NK-92 (cell line): ENCODE measurements around the gene PTPN23.

Experiments used
- DNase-seq: peaks from one replicate; lab custom pipeline; 2025; ENCODE audit not compliant: unreplicated experiment; lab: John Stamatoyannopoulos, UW

PTPN23 gene

DNA sequence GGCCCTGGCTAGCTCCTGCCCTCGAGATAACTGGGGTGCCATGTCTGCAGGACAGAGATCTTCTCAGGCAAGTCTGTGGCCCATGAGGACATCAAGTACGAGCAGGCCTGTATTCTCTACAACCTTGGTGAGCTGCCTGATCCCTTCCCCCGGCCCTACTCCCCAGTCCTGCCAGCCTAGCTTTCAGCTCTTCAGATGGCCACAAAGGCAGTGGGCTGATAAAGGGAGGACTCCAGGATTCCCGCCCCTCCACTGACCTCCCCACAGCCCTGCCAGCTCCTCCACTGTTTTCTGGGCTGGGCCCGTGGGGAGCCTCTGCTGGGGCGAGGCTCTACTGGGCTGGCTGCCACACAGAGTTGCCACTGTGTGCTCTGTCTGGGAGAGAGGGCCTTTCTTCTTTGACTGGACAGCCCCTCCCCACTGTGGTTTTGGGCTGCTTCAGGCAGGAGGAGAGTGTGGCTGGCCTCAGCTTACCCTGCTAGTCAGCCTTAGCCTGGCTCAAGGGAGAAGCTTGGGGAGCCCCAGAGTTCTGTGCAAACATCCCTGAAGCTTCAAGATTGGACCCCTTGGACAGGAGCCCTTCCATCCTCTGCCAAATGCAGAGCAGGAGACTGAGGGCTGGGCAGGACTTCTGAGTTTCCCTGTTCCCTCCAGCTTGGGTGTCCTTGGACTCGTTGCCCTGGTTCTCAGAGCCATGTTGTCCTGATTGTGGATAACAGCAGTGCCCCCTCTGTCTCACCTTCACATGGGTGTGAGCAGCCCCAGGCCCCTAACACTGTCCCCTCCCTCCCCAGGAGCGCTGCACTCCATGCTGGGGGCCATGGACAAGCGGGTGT lies 24.4 kb downstream of the PTPN23 start:
- DNase-seq, result no peak

DNA sequence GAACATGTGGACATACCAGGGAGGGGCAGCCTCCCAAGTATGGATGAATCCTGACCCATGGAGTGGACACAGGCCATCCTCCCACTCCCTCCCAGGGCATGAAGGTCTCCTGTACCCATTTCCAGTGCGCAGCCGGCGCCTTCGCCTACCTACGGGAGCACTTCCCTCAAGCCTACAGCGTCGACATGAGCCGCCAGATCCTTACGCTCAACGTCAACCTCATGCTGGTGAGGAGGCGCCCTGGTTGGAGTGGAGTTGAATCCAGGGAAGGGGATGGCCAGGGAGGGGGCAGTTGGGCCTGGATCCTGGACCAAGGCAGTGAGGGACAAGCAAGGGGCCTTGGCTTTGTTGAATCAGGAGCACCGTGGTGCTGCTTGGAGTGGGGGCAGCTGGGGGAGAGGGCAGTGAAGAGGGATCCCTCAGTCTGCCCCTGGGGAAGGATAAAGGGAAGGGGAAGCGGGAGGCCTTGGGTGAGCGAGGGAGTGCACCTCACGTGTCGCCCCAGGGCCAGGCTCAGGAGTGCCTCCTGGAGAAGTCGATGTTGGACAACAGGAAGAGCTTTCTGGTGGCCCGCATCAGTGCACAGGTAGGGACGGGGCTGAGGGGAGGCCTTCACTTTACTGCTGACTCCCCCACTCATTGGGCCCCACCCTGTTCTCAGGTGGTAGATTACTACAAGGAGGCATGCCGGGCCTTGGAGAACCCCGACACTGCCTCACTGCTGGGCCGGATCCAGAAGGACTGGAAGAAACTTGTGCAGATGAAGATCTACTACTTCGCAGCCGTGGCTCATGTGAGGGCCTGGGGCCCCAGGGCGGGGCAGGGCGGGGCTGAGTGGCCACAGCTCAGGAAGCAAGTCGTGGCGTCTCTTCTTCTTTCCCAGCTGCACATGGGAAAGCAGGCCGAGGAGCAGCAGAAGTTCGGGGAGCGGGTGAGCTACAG lies 25.3 kb downstream of the PTPN23 start:
- DNase-seq, result no peak

DNA sequence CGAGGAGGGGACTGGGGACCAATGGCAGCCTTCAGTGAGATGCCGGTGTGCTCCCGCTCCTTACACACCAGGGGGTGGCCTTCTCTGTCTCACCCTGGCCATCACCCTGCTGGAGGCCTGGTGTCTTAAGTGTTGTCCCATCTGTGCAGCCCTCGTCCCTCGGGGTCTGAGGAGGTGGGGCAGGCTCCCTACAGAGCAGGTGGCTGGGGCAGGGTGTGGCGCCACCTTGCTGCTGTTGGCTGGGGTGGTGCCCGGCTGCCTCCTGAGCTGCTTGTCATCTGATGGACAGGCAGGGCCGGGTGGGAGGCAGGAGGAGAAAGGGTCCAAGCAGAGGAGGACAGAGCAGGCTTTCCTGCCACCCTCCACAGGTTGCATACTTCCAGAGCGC lies 25.9 kb downstream of the PTPN23 start:
- DNase-seq, result no peak

DNA sequence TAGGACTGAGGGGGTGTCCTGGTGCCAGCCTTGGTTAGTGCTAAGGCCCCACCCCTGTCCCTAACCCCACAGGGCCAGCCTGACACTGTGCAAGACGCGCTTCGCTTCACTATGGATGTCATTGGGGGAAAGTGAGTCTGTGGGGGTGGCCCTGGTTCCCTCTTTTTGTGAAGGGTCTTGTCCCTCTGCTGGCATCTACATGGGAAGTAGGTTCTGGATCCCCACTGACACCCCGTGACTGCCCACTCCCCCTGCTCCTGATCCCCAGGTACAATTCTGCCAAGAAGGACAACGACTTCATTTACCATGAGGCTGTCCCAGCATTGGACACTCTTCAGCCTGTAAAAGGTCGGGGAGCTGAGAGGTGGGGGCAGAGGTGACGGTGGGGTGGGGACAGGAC lies 26.4 kb downstream of the PTPN23 start:
- DNase-seq, result no peak

DNA sequence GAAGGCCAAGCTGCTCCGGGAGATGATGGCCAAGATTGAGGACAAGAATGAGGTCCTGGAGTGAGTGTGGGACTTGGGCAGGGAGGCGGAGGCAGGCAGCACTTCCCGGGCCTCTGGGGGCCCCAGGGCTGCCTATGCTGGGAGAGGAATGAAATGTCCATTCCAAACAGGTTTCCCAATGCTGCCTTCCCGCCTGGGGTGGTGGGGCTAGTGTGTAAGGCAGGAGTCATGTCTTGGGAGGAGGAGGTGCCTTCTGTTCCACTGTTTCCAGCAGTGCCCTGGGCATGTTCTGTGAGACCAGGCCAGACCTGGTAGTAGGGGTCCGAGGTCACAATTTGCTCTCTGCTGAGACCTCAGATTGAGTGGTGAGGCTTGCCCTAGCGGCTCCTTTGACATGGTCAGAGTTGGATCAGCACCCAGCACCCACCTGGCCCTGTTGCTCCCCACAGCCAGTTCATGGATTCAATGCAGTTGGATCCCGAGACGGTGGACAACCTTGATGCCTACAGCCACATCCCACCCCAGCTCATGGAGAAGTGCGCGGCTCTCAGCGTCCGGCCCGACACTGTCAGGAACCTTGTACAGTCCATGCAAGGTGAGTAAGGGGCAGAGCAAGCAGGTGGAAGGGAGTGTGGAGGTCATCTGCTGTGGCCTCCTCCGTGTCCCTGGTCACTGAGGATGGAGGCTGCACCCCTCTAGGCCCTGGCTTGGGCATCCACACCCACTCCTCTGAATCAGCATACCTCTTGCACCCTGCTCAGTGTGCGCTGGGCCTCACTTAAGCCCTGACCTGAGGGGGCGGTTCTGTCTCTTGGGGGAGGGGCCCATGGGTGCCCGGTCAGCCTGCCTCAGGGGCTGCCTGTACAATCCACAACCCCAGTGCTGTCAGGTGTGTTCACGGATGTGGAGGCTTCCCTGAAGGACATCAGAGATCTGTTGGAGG lies 27.3 kb downstream of the PTPN23 start:
- no peak for DNase-seq

DNA sequence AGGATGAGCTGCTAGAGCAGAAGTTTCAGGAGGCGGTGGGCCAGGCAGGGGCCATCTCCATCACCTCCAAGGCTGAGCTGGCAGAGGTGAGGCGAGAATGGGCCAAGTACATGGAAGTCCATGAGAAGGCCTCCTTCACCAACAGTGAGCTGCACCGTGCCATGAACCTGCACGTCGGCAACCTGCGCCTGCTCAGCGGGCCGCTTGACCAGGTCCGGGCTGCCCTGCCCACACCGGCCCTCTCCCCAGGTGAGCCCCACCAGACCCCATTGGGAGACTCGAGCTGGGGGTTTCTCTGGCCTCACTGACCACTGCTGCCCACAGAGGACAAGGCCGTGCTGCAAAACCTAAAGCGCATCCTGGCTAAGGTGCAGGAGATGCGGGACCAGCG lies 28.0 kb downstream of the PTPN23 start:
- no peak for DNase-seq

DNA sequence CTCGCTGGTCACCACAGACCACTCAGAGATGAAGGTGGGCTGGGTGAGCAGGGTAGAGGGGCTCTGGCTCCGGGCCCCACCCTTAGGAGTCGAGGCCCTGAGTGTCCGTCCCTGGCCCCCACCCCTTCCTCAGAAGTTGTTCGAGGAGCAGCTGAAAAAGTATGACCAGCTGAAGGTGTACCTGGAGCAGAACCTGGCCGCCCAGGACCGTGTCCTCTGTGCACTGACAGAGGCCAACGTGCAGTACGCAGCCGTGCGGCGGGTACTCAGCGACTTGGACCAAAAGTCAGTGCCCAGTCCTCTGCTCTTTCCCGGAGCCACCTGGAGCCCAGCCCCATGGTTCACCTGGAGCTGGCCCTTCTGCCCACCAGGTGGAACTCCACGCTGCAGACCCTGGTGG lies 28.5 kb downstream of the PTPN23 start:
- DNase-seq, result no peak

DNA sequence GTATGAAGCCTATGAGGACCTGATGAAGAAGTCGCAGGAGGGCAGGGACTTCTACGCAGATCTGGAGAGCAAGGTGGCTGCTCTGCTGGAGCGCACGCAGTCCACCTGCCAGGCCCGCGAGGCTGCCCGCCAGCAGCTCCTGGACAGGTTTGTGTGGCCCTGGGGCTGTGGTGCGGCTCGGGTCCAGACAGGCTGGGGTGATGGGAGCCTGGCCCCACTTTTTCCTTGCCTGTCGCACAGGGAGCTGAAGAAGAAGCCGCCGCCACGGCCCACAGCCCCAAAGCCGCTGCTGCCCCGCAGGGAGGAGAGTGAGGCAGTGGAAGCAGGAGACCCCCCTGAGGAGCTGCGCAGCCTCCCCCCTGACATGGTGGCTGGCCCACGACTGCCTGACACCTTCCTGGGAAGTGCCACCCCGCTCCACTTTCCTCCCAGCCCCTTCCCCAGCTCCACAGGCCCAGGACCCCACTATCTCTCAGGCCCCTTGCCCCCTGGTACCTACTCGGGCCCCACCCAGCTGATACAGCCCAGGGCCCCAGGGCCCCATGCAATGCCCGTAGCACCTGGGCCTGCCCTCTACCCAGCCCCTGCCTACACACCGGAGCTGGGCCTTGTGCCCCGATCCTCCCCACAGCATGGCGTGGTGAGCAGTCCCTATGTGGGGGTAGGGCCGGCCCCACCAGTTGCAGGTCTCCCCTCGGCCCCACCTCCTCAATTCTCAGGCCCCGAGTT lies 29.0 kb downstream of the PTPN23 start:
- no peak for DNase-seq

DNA sequence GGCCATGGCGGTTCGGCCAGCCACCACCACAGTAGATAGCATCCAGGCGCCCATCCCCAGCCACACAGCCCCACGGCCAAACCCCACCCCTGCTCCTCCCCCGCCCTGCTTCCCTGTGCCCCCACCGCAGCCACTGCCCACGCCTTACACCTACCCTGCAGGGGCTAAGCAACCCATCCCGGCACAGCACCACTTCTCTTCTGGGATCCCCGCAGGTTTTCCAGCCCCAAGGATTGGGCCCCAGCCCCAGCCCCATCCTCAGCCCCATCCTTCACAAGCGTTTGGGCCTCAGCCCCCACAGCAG lies 29.5 kb downstream of the PTPN23 start:
- no peak for DNase-seq

DNA sequence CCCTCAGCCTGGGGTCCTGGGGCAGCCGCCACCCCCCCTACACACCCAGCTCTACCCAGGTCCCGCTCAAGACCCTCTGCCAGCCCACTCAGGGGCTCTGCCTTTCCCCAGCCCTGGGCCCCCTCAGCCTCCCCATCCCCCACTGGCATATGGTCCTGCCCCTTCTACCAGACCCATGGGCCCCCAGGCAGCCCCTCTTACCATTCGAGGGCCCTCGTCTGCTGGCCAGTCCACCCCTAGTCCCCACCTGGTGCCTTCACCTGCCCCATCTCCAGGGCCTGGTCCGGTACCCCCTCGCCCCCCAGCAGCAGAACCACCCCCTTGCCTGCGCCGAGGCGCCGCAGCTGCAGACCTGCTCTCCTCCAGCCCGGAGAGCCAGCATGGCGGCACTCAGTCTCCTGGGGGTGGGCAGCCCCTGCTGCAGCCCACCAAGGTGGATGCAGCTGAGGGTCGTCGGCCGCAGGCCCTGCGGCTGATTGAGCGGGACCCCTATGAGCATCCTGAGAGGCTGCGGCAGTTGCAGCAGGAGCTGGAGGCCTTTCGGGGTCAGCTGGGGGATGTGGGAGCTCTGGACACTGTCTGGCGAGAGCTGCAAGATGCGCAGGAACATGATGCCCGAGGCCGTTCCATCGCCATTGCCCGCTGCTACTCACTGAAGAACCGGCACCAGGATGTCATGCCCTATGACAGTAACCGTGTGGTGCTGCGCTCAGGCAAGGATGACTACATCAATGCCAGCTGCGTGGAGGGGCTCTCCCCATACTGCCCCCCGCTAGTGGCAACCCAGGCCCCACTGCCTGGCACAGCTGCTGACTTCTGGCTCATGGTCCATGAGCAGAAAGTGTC lies 30.2 kb downstream of the PTPN23 start:
- no peak for DNase-seq

DNA sequence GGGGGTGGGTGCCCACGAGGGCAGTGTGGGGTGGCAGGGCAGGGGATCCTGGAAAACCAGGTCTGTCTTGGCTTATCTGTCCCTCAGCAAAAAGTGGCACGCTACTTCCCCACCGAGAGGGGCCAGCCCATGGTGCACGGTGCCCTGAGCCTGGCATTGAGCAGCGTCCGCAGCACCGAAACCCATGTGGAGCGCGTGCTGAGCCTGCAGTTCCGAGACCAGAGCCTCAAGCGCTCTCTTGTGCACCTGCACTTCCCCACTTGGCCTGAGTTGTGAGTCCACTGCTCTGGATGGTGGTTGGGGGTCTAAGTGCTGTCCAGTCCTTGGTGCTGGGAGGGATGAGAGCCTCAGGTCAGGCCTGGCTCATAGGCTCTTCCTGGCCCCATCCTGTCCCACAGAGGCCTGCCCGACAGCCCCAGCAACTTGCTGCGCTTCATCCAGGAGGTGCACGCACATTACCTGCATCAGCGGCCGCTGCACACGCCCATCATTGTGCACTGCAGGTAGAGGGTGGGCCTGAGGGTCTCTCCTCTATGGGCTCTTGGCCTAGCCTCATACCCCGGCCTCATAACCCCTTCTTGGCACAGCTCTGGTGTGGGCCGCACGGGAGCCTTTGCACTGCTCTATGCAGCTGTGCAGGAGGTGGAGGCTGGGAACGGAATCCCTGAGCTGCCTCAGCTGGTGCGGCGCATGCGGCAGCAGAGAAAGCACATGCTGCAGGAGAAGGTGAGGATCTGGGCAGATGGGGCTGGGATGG lies 31.1 kb downstream of the PTPN23 start:
- no peak for DNase-seq

DNA sequence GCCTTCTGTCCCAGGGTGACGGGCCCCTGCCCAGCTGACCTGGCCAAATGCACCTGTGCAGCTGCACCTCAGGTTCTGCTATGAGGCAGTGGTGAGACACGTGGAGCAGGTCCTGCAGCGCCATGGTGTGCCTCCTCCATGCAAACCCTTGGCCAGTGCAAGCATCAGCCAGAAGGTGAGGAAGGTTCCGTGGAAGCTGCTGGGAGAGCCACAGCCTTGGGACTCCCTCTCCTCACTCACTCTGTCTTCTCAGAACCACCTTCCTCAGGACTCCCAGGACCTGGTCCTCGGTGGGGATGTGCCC lies 31.6 kb downstream of the PTPN23 start:
- no peak for DNase-seq

DNA sequence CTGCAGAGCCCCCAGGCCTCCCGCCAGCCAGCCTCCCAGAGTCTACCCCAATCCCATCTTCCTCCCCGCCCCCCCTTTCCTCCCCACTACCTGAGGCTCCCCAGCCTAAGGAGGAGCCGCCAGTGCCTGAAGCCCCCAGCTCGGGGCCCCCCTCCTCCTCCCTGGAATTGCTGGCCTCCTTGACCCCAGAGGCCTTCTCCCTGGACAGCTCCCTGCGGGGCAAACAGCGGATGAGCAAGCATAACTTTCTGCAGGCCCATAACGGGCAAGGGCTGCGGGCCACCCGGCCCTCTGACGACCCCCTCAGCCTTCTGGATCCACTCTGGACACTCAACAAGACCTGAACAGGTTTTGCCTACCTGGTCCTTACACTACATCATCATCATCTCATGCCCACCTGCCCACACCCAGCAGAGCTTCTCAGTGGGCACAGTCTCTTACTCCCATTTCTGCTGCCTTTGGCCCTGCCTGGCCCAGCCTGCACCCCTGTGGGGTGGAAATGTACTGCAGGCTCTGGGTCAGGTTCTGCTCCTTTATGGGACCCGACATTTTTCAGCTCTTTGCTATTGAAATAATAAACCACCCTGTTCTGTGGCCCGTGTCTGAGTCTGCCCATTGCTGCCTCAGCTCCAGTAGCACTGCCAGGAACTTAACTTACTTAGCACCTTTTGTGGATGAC lies 32.2 kb downstream of the PTPN23 start:
- DNase-seq, result no peak

DNA sequence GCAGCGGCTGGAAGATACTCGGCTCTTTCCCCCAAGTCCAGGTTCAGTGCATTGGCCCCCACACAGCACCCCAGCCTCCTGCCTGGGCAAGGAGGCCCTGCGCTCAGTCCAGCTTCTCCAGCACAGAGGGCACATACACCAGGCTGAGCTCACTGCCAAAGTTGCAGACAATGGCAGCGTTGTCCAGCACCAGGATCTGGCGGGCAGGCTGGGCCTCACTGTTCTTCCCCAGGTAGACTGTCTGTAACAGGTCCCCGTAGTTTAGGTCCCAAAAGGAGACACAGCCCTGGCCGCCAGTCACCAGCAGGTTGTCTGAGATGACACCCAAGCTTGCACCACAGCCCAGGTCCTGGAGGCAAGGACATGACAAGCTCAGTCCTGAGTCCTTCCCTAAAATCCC lies 32.9 kb downstream of the PTPN23 start:
- DNase-seq, result no peak

DNA sequence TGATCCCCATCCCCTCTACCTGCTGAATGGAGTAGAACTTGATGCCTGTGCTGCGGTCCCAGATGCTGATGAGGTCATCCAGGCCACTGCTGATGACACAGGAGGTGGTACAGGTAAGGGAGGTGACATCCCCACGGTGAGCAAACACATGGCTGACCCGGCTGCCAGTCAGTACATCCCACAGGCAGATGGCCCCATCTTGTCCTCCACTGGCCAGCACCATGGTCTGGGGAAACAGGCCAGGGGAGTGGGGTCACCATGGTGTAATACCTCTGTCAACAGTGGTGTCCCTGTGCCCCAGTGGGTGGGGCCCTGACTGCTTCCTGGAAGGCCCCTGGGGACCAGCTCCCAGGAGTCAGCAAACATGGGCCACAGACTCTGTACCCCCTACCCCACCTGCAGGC lies 33.3 kb downstream of the PTPN23 start:
- no peak for DNase-seq

DNA sequence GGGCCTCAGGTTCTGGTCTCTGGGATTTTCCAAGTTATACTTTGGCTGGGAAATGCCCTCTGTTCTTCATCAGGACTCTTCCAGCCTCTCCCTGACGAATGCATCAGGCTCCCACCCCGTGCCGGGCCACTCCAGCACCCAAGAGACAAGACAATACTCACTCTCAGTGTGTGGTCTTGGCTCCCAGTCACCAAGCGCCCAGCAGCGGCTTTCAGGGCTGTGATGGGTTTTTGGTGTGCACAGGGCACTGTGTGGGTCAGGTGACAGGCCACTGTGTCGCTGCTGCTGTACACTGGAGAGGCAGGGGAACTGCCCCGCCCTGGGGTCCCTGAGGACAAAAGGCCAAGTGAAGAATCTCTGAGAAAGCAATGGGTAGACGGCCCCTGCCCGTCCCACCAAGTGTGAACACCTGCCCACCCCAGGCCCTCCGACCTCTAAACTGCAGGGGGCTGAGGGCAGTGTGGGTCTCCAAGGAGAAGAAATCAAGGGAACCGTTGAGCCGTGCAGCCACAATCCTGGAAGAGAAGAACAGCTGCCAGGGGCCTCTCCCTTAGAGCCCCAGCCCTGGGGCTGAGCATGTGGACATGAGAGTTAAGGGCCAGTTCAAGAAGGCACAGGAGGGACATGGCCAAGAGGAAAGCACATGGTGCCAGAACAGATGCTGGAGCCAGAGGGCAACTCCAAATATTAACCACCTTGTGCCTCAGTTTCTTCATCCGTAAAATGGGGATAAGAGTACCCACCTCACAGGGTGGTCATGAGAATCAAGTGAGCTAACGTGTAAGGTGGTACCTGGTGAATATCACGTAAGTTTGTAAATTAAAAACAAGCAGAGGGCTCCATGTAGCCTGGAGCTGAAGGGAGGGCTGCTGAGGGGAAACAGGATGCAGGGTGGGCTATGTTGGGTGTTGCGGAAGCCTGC lies 34.1 kb downstream of the PTPN23 start:
- no peak for DNase-seq

DNA sequence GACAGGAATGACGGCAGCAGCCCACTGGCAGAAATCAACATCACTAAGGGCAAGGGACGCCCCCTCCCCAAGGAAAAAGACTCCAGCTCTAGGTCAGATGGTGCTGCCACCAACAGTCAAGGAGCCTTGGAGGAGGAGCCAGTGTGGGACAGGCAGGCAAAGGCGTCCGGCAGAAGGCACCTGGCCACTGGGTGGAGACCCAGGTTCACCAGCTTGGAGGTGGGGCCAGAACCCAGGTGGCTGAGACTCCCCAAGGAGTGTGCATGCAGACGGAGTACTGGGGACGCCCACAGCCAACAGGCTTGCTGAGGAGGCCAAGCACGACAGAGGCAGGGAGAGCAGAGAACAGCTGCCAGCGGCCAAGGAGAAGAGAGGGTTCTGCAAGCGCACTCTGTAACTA lies 35.2 kb downstream of the PTPN23 start:
- DNase-seq, result no peak
